NCI-H1048 (cell line): Measurements from ENCODE around the gene PI4KA.
"Not testable (repeated sequence)": the region's sequence is repeated elsewhere in the genome, so short reads cannot be mapped to it uniquely, and the experiment has no call there.

Source experiments
- DNase-seq: peaks from one replicate; lab custom pipeline; 2025; lab: John Stamatoyannopoulos, UW

PI4KA gene

DNA sequence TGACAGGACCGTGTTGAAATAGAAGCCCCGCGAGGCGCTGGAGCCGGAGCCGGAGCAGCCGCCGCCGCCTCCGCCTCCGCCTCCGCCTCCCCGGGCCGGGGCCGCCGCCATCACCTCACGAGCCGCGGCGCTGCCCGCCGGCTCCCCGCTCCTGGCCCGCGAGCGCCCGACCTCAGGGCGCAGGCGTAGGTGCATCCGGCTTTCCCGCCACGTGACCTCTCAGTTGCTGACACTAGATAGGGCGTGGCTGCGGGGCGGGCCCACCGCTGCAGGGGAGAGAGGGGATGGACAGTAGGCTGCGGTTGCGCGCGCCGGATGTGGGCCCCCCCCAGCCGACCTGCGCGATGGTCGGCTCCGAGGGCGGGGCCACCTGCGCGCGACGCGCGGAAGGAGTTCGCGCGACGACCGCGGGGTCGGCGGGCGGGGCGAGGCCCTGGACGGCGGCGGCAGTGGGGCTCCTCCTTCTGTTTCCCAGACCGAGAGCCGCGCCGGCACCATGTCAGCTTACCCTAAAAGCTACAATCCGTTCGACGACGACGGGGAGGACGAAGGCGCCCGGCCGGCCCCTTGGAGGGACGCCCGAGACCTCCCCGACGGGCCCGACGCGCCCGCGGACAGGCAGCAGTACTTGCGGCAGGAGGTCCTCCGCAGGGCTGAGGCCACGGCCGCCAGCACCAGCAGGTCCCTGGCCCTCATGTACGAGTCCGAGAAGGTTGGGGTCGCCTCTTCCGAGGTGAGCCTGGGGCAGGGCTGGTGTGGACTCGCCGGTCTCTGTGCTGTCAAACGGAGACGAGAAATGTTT lies at the start of gene PI4KA, which contains the start of gene SNAP29:
Gene PI4KA (minus strand): TSS at position 197 of the 802 bp plus-strand sequence. CDS start 86 bp downstream, at position 111.
Gene SNAP29 (plus strand): TSS at position 393 of the 802 bp plus-strand sequence. CDS start 104 bp downstream, at position 497.
- peak; percentile 94 for DNase-seq

DNA sequence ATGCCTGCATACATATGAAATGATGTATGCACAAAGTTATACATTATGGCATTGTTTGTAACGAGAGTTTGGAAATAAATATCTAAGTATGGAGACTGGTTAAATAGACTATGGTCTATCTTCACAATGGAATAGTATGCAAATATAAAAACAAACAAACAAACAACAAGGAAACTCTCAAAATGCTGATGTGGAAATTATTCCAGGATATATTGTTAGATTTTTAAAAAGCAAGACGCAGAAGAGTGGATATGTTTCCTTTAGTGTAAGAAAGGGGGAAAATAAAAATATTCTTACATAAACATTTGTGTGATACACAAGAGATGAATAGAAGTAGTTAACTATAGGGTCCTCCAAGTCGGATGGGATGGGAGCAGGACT lies 47.8 kb upstream of the PI4KA start:
- DNase-seq, result no peak

DNA sequence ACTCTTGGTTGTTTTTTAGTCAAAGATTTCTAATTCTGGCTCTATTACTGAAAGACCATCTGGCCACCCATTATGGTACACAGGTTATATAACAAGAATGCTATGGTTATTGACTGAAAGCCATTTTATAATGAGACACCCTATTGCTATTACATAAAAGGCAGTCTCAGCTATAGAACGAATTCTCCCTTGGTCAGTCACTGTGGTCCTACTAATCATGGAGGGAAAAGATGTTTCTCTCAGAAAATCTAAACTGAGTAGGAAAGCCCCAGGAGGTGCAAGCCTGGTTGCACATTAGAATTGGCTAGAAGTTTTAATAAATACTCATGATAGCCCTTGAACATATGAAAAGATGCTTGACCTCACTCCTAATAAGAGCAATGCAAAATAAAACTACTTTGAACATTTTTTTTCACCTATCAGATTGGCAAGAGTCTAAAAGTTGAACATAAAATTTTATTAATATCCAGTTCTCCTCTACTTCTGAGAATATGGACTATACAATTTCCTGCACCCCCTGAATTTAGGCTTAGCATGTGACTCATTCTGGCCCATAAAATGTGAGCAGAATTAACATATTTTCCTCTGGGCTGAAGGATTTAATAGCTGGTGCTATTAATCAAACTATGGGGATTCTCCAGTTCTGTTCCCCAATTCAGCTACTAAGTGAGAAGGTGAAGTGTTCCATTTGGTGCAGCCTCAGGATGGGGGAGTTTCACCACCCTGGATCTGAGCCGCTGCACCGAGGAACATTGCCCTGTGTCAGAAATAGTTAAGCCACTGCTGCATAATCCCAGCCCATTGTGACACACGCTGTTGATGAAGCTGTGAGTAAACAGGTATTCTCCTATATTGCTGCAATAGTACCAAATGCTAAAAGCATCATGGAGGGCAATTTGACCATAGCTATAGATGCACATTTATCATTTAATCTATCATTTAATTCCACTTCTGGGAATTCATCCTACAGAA lies 47.1 kb upstream of the PI4KA start:
- no peak for DNase-seq

DNA sequence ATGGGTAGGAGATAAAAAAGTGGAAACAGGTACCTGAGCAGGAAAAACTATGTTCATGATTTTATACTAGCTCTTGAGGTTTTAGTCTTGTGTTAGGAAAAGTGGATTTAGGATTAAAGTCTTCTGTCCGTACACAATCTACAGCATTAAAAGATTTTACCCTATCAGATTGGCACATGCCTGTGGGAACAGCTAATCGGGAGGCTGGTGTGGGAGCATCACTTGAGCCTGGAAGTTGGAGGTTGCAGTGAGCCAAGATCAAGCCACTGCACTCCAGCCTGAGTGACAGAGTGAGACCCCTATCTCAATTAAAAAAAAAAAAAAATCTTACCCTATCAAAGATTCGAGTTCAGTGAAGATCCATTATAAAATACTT lies 46.4 kb upstream of the PI4KA start:
- no peak for DNase-seq

DNA sequence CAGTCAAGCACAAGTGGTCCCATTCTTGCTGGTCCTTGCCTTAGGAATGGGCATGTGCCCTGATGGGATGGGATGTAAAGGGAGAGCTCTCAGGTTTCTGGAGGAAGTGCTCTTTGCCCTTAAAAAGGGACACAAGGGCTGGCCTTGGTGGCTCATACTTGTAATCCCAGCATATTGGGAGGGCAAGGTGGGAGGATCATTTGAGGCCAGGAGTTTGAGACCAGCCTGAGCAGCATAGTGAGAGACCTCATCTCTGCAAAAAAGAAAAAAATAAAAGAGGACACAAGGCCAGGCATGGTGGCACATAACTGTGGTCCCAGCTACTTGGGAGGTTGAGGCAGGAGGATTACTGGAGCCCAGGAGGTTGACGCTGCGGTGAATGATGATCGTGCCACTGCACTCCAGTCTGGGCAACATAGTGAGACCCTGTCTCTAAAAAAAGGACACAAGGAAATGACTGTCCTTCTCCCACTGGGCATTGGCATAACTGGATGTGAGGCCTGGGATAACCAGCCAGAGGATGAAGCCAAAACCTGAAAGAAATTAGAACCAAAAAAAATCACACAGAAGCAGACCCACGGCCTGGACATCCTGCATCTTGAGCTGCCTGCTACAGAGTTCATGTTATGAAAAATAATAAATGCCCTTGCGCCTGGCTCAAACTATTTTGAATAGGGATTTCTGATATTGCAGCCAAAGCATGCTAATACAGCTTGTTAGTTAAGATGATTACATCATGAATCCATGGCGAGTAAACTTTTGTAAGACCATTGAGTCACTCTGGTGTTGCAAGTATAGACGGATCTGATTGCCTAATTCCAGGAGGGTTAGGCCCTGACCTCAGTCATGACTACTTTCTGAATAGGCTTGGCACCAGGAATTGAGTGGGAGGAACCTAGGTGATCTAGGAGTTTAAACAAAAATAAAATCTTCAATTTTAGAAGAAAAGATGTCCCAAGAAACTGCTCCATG lies 45.7 kb upstream of the PI4KA start:
- DNase-seq, result no peak

DNA sequence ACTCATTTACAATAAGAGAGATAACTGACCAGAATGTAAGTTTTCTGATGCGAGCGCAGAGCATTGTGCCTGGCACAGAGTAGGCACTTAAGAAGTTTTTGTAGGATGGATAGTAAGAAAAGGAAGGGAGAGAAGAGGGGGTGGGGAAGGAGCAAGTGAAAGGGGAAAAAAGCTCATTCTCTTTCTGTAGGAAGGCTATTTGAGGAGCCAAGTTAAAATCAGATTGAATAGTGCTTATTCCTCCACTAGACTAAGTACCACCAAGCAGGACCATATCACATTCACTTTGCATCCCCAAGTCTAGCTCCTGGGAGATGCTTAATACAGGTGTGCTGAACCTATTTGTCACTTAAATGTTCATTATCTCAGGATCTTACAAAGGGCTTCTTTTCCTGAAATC lies 44.5 kb upstream of the PI4KA start:
- DNase-seq, result no peak

DNA sequence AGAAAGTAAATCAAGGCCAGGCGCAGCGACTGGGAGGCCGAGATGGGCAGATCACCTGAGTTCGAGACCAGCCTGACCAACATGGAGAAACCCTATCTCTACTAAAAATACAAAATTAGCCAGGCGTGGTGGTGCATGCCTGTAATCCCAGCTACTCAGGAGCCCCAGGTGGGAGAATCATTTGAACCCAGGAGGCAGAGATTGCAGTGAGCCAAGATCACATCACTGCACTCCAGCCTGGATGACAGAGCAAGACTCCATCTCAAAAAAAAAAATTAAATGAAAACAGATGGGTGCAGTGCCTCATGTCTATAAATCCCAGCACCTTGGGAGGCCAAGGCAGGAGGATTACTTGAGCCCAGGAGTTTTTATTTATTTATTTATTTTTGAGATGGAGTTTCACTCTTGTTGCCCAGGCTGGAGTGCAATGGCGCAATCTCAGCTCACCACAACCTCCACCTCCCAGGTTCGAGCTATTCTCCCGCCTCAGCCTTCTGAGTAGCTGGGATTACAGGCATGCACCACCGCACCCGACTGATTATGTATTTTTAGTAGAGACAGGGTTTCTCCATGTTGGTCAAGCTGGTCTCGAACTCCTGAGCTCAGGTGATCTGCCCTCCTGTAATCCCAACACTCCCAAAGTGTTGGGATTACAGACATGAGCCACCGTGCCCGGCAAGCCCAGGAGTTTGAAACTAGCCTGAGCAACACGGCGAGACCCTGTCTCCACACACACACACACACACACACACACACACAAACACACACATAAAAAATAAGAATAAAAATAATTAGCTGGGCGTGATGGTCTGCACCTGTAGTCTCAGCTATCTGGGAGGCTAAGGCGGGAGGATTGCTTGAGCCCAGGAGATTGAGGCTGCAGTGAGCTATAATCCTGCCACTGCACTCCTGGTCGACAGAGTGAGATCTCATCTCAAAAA lies 42.8 kb upstream of the PI4KA start:
- not testable (repeated sequence) for DNase-seq

GRCh38 chr22:20899827-20900423 lies 41.3 kb upstream of the PI4KA start:
- DNase-seq, result no peak

DNA sequence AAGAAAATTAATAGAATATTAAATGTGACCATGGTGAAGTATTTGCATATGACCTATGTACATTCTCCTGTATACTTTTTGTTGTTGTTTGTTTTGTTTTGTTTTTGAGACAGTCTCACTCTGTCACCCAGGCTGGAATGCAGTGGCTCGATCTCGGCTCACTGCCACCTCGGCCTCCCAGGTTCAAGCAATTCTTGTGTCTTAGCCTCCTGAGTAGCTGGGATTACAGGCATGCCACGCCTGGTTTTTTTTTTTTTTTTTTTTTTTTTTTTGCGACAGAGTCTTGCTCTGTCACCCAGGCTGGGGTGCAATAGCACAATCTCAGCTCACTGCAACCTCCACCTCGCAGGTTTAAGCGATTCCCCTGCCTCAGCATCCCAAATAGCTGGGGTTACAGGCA lies 39.1 kb upstream of the PI4KA start:
- DNase-seq, result not testable (repeated sequence)

DNA sequence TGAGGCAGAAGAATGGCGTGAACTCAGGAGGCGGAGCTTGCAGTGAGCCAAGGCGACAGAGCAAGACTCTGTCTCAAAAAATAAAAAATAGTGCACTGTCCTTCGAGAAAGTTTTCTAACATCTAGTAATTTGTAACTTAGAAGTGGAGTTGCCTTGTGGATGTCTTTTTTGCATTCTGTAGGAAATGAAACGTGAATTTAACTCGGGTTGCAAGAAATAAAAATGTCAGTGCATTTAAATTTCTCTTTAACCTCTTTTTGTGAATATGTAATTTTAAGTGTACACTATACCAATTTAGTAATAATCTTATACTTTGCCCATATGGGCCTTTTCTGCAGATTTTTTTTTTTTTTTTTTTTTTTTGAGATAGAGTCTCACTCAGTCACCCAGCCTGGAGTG lies 32.4 kb upstream of the PI4KA start:
- no peak for DNase-seq

GRCh38 chr22:20889904-20890540 lies 31.4 kb upstream of the PI4KA start:
- DNase-seq, result no peak

GRCh38 chr22:20889025-20889704 lies 30.6 kb upstream of the PI4KA start:
- DNase-seq, result no peak

DNA sequence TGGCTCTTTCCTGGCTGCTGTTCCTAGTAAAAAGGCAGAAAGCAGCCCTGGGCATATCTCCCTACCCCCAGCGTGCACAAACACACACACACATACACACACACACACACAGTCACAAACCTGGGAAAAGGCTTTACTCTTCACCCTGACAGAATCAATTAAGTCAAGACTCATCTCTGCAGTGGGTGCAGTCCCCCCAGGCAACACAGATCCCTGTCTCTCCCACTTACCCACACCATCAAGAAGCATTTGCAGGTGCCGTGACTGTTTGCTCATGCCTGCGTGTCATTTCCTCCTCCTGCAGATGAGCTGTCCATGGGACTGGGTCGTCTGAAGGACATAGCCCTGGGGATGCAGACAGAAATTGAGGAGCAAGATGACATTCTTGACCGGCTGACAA lies 28.8 kb upstream of the PI4KA start:
- DNase-seq, result no peak

- no peak for DNase-seq
Measured at GRCh38 chr22:20885557-20886323, 27.1 kb upstream of the PI4KA start.

GRCh38 chr22:20885017-20885556 lies 26.5 kb upstream of the PI4KA start:
- no peak for DNase-seq

GRCh38 chr22:20884454-20884853 lies 25.8 kb upstream of the PI4KA start:
- DNase-seq, result no peak

DNA sequence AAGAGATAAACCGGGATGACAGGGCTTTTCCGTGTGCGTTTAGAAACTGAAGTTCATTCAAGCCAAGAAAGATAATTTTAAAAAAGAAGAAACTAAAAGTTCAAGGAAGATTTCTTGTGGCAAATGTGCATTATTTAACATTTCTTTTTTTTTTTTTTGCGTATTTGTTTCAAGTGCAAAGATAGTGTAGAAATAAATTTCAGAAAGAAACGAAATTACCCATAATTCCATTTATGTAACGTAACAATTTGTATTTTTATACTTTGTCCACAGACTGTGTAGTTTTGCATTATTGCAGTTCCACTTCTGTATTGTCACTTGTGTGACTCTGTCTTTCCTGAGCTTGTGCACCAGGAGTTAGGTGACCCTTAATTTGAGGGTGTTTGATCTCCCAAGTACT lies 24.2 kb upstream of the PI4KA start:
- no peak for DNase-seq
